ENCODE results near the gene LAPTM4A. TPM values are rescaled to one million over a fixed set of nuclear protein-coding genes. Genes with fewer than 3 reads are reported as not detected.

LAPTM4A gene
- total and polyA plus RNA-seq, 10 of the 15 experiments (the other 5 are each of a cell fraction or from before 2014, with no cell fraction given) = 17.8 to 107 (median 45.8) TPM

GRCh38 chr2:20021405-20022009 is 29.9 kb downstream of the LAPTM4A start:
- ATAC-seq = no peak
- no peaks in the 10 kb centered on the region; the same call in 2 of the 3 replicates for H3K9me3 ChIP-seq (replicated peaks; ENCODE audit: control insufficient read depth, insufficient read depth, low read length)
- H3K36me3 ChIP-seq (ENCODE audit: control insufficient read depth in 2 of 2, insufficient read depth in 2 of 2, low read length in 1 of 2) = no peaks in the 10 kb centered on the region
- H3K27me3 ChIP-seq (replicated peaks in 1 of 2; ENCODE audit: control insufficient read depth in 2 of 2, insufficient read depth in 2 of 2, low read length in 1 of 2) = no peaks in the 10 kb centered on the region
- WGBS (ENCODE audit: insufficient coverage, insufficient replicate concordance, low lambda C conversion rate, missing lambda C conversion rate) = 11% methylated on average over 3 of the region's 3 CpGs
- FAIRE-seq = no peak
- ChIA-PET SMC1A (ENCODE audit: uncharacterized antibody, unreplicated experiment) (interaction anchor here (0.9 kb wide), 1 partner anchor 27 kb away, joined by 3 read pairs; no protein-coding TSS in a partner anchor), RAD21 (ENCODE audit: unreplicated experiment) (no interaction called here), CTCF (no interaction called here), POLR2A (no interaction called here)
- H3K79me2 ChIP-seq (ENCODE audit: control insufficient read depth, insufficient read depth, low read length) = no peaks in the 10 kb centered on the region
- BruUV-seq (replicated peaks) = no TSS peak
- no peak overlapping the region for H2AFZ ChIP-seq (ENCODE audit: control insufficient read depth, low read depth, low read length)
- no peak overlapping the region for H3K9ac ChIP-seq (ENCODE audit: control insufficient read depth, insufficient read depth, low read length)
- in situ Hi-C loops (cut with MboI) (no loop called here), intact Hi-C loops (cut with micrococcal nuclease; ENCODE audit: unreplicated experiment) (no loop called here)
- DNase-seq (ENCODE audit: low read depth, low spot score) = no peak
- H3K4me2 ChIP-seq (ENCODE audit: control insufficient read depth, insufficient read depth) = no peak overlapping the region
- H3K4me3 ChIP-seq = no peak overlapping the region
- H3K4me1 ChIP-seq (ENCODE audit: control insufficient read depth, insufficient read depth, low read length) = no peaks in the 10 kb centered on the region
- TF ChIP-seq SUZ12 (IDR thresholded peaks at IDR 0.05; ENCODE audit: unreplicated experiment) (no peak), MEF2A (IDR thresholded peaks at IDR 0.05; ENCODE audit: insufficient read depth, low read depth, low read length) (no peak), WRNIP1 (IDR thresholded peaks at IDR 0.05; ENCODE audit: borderline replicate concordance, low read depth, low read length) (no peak), STAT3 (IDR thresholded peaks at IDR 0.05; ENCODE audit: low read depth, low read length) (no peak), BMI1 (IDR thresholded peaks at IDR 0.05; ENCODE audit: borderline replicate concordance) (no peak), SMAD1 (IDR thresholded peaks at IDR 0.05; ENCODE audit: low read depth, partially characterized antibody) (no peak), EED (IDR thresholded peaks at IDR 0.05; ENCODE audit: low read depth) (no peak), ZBTB4 (CRISPR knock-in tag; IDR thresholded peaks at IDR 0.05) (no peak), TCF3 (IDR thresholded peaks at IDR 0.05; ENCODE audit: borderline replicate concordance, insufficient read depth, low read depth, low read length) (no peak), CHD2 (IDR thresholded peaks at IDR 0.05; ENCODE audit: borderline replicate concordance, low read depth, low read length) (no peak), STAT1 (conservative IDR thresholded peaks at IDR 0.05) (no peak), RCOR1 (conservative IDR thresholded peaks at IDR 0.05; ENCODE audit: low read depth, low read length) (no peak), NRF1 (conservative IDR thresholded peaks at IDR 0.05; ENCODE audit: low read depth, low read length) (no peak), TARDBP (IDR thresholded peaks at IDR 0.05; ENCODE audit: borderline replicate concordance) (no peak)
- no peak overlapping the region for H3K27ac ChIP-seq (ENCODE audit: control insufficient read depth, insufficient read depth)
- no peaks in the 10 kb centered on the region for H4K20me1 ChIP-seq (ENCODE audit: control insufficient read depth, insufficient read depth)
